ENCODE measurements around the gene FBXL7. TPM values are rescaled to one million over a fixed set of nuclear protein-coding genes. Genes with fewer than 3 reads are reported as not detected.

Gene FBXL7
- total RNA-seq, 6 experiments from 2014 or later: 0.81 to 1.9 (median 1.3) TPM

DNA sequence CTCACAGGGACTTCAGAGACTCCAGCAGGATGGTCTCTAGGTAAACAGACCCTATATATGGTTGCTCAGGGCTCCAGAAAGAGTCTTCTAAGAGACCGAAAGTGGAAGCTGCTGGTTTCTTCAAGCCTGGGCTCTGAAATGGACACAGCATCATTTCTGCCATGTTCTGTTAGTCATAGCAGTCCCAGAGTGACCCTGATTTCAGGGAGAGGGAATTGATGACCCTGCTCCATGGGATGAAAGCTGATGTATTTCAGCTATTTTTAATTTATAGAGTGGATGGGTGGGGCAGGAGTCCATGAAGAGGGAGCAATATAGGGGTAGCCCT is 135.3 kb downstream of the FBXL7 start:
- ATAC-seq (no peak), DNase-seq (no peak)
- TF ChIP-seq POLR2A (IDR thresholded peaks at IDR 0.05): no peak
- TF ChIP-seq, protein P1, sequence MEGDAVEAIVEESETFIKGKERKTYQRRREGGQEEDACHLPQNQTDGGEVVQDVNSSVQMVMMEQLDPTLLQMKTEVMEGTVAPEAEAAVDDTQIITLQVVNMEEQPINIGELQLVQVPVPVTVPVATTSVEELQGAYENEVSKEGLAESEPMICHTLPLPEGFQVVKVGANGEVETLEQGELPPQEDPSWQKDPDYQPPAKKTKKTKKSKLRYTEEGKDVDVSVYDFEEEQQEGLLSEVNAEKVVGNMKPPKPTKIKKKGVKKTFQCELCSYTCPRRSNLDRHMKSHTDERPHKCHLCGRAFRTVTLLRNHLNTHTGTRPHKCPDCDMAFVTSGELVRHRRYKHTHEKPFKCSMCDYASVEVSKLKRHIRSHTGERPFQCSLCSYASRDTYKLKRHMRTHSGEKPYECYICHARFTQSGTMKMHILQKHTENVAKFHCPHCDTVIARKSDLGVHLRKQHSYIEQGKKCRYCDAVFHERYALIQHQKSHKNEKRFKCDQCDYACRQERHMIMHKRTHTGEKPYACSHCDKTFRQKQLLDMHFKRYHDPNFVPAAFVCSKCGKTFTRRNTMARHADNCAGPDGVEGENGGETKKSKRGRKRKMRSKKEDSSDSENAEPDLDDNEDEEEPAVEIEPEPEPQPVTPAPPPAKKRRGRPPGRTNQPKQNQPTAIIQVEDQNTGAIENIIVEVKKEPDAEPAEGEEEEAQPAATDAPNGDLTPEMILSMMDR (IDR thresholded peaks at IDR 0.05): no peak
- H3K27me3 ChIP-seq: no peaks in the 10 kb centered on the region
- H3K9me3 ChIP-seq: no peaks in the 10 kb centered on the region
- intact Hi-C loops (cut with DNase I): no loop called here
- H3K27ac ChIP-seq: no peak overlapping the region
- no peaks in the 10 kb centered on the region for H3K4me1 ChIP-seq
- no peaks in the 10 kb centered on the region for H3K36me3 ChIP-seq
- no peak overlapping the region for H3K4me3 ChIP-seq
- 80% methylated on average over 1 of the region's 1 CpG for WGBS (ENCODE audit: insufficient coverage, low coverage, low lambda C conversion rate, missing lambda C conversion rate)

- Histone ChIP-seq H3K36me3 (no peaks in the 10 kb centered on the region), H3K9me3 (no peaks in the 10 kb centered on the region), H3K4me1 (no peaks in the 10 kb centered on the region), H3K4me3 (no peak overlapping the region), H3K27ac (no peak overlapping the region), H3K27me3 (no peaks in the 10 kb centered on the region)
- no peak for ATAC-seq
- intact Hi-C loops (cut with DNase I): no loop called here
- no peak for DNase-seq
- WGBS (ENCODE audit: insufficient coverage, low coverage, low lambda C conversion rate, missing lambda C conversion rate): 79% methylated on average over 1 of the region's 1 CpG
- TF ChIP-seq POLR2A (IDR thresholded peaks at IDR 0.05): no peak
- TF ChIP-seq, protein P1 (IDR thresholded peaks at IDR 0.05): no peak
These were observed 137.4 kb downstream of the FBXL7 start for GRCh38 chr5:15637345-15637744.

DNA sequence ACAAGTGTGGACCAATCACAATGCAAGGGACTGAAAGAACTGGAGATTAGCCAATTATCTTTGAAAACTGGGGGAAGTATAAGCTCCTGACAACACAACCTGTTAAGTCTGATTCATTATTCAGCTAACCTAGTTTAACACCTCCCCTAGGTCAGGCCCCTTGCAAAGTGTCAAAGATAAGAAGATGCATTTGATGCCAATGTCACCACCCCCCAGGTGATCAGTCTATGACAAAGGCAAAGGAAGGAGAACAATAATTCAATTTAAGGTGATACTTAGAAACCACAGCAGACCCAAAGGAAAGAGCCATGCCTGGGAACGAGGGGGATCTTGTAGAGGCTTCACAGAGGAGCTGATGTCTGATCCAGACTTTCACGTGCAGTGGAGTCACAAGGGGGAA is 137.9 kb downstream of the FBXL7 start:
- intact Hi-C loops (cut with DNase I): no loop called here
- no peak for TF ChIP-seq POLR2A (IDR thresholded peaks at IDR 0.05)
- TF ChIP-seq, protein P1 (IDR thresholded peaks at IDR 0.05): no peak
- Histone ChIP-seq H3K9me3 (no peaks in the 10 kb centered on the region), H3K27ac (no peak overlapping the region), H3K4me3 (no peak overlapping the region), H3K4me1 (no peaks in the 10 kb centered on the region), H3K36me3 (no peaks in the 10 kb centered on the region), H3K27me3 (no peaks in the 10 kb centered on the region)
- DNase-seq: no peak
- WGBS (ENCODE audit: insufficient coverage, low coverage, low lambda C conversion rate, missing lambda C conversion rate): 46% methylated on average over 2 of the region's 2 CpGs
- ATAC-seq: no peak

GRCh38 chr5:15638296-15638695 is 138.3 kb downstream of the FBXL7 start:
- TF ChIP-seq, protein P1 (IDR thresholded peaks at IDR 0.05): no peak
- no peak for TF ChIP-seq POLR2A (IDR thresholded peaks at IDR 0.05)
- no peak for ATAC-seq
- H3K9me3 ChIP-seq: no peaks in the 10 kb centered on the region
- H3K27ac ChIP-seq: no peak overlapping the region
- WGBS (ENCODE audit: insufficient coverage, low coverage, low lambda C conversion rate, missing lambda C conversion rate): 80% methylated on average over 3 of the region's 6 CpGs
- intact Hi-C loops (cut with DNase I): no loop called here
- DNase-seq: no peak
- no peak overlapping the region for H3K4me3 ChIP-seq
- no peaks in the 10 kb centered on the region for H3K36me3 ChIP-seq
- H3K4me1 ChIP-seq: no peaks in the 10 kb centered on the region
- no peaks in the 10 kb centered on the region for H3K27me3 ChIP-seq

GRCh38 chr5:15639288-15639687 is 139.3 kb downstream of the FBXL7 start:
- Histone ChIP-seq H3K9me3 (no peaks in the 10 kb centered on the region), H3K4me1 (no peaks in the 10 kb centered on the region), H3K36me3 (no peaks in the 10 kb centered on the region), H3K4me3 (no peak overlapping the region), H3K27me3 (no peaks in the 10 kb centered on the region), H3K27ac (no peak overlapping the region)
- intact Hi-C loops (cut with DNase I): no loop called here
- no peak for DNase-seq
- no peak for ATAC-seq
- WGBS (ENCODE audit: insufficient coverage, low coverage, low lambda C conversion rate, missing lambda C conversion rate): 13% methylated on average over 2 of the region's 2 CpGs
- TF ChIP-seq, protein P1 (IDR thresholded peaks at IDR 0.05): no peak
- no peak for TF ChIP-seq POLR2A (IDR thresholded peaks at IDR 0.05)

Data from right lobe of liver (tissue), 6 donors.